K562 (cell line): ENCODE data around the gene LZTR1. TPM values are rescaled to one million over a fixed set of nuclear protein-coding genes. Genes with fewer than 3 reads are reported as not detected.

Experiments used
- CEBPG ChIP-seq, 3 experiments: fragments of 200-800 bp in 1 of 3; sonication (Bioruptor generic) in 1 of 3; sonication (generic) in 1 of 3; formaldehyde crosslinking in 1 of 3; IDR thresholded peaks in 2 of 3; conservative IDR thresholded peaks in 1 of 3; 2 replicates each; pipeline versions ENCODE4 v1.6.1 to v1.8.0; 2016 to 2022; ENCODE audit warnings: missing compliant biosample characterization in 2 of 3, missing genetic modification characterization in 2 of 3, mild to moderate bottlenecking in 1 of 3, missing genetic modification reagents in 1 of 3
- LARP7 ChIP-seq: fragments of 450-650 bp; IDR thresholded peaks from 2 replicates; pipeline ENCODE4 v1.6.1; 2016
- NFIX ChIP-seq: fragments of 250-450 bp; sonication (Bioruptor Pico); IDR thresholded peaks from 2 replicates; pipeline ENCODE4 v1.4.0; 2020; ENCODE audit warnings: low read depth, mild to moderate bottlenecking, moderate library complexity
- NR2F6 ChIP-seq: fragments of 450-650 bp; formaldehyde crosslinking; IDR thresholded peaks from 2 replicates; pipeline ENCODE4 v1.4.0; 2020; ENCODE audit warnings: mild to moderate bottlenecking
- RAD21 ChIP-seq, 2 experiments: fragments of 250-450 bp in 1 of 2; fragments of 450-650 bp in 1 of 2; sonication (Bioruptor Pico) in 1 of 2; formaldehyde crosslinking in 1 of 2; IDR thresholded peaks in 1 of 2; conservative IDR thresholded peaks in 1 of 2; 2 replicates each; pipeline versions ENCODE4 v1.4.0 to v1.8.0; 2020 to 2022; ENCODE audit warnings: mild to moderate bottlenecking in 2 of 2, moderate library complexity in 1 of 2
- SMAD1 ChIP-seq: fragments of 150-350 bp; IDR thresholded peaks from 2 replicates; pipeline ENCODE4 v1.6.1; 2014; ENCODE audit warnings: low read length, low read depth; ENCODE audit not compliant: partially characterized antibody
- TAF7 ChIP-seq: fragments of 450-650 bp; IDR thresholded peaks from 2 replicates; pipeline ENCODE4 v1.6.1; 2016; ENCODE audit warnings: missing genetic modification characterization, missing compliant biosample characterization
- ZNF212 ChIP-seq: fragments of 450-650 bp; formaldehyde crosslinking; IDR thresholded peaks from 2 replicates; pipeline ENCODE4 v1.4.0; 2020; ENCODE audit warnings: mild to moderate bottlenecking
- ZNF449 ChIP-seq: fragments of 250-450 bp; sonication (Bioruptor Pico); IDR thresholded peaks from 2 replicates; pipeline ENCODE4 v1.8.0; 2022; ENCODE audit warnings: moderate library complexity, mild to moderate bottlenecking, inconsistent platforms
- polyA plus RNA-seq, 8 experiments: library from polyadenylated mRNA; depleted of rRNA in 4 of 8; stranded (reverse) in 5 of 8; unstranded in 3 of 8; fragments of >200 nt; fragmentation: Nextera tagmentation in 2 of 8; fragmentation: Illumina TruSeq in 1 of 8; extraction: Ambion mirVana in 2 of 8; extraction: Trizol in 1 of 8; gene quantifications; 2 replicates each; pipeline versions ENCODE4 v1.2.1 to v1.2.3, GENCODE V29; 2011 to 2014; ENCODE audit warnings: inconsistent platforms in 1 of 8, missing spikeins in 1 of 8
- total RNA-seq, 7 experiments: library from RNA; depleted of rRNA in 6 of 7; stranded (reverse); fragments of >200 nt in 6 of 7; fragmentation: Illumina TruSeq in 2 of 7; extraction: Trizol in 2 of 7; gene quantifications; 2 replicates each; pipeline versions ENCODE4 v1.2.1 to v1.2.3, GENCODE V29; 2011 to 2021; ENCODE audit warnings: low replicate concordance in 1 of 7
- TF ChIP-seq, protein P1 (sequence below), 2 experiments: fragments of 450-650 bp; formaldehyde crosslinking in 1 of 2; IDR thresholded peaks; 2 replicates each; pipeline versions ENCODE4 v1.4.0 to v1.6.1; 2014 to 2020; ENCODE audit warnings: mild to moderate bottlenecking in 2 of 2, borderline replicate concordance in 1 of 2, low read depth in 1 of 2
- TF ChIP-seq, protein P2 (sequence below): fragments of 250-450 bp; sonication (Bioruptor Pico); IDR thresholded peaks from 2 replicates; pipeline ENCODE4 v1.9.0; 2021; ENCODE audit warnings: mild to moderate bottlenecking, inconsistent platforms

Gene LZTR1
- total and polyA plus RNA-seq, 9 of the 15 experiments (the other 6 are each of a cell fraction or from before 2014, with no cell fraction given): 2.2 to 135 (median 63.0) TPM

DNA sequence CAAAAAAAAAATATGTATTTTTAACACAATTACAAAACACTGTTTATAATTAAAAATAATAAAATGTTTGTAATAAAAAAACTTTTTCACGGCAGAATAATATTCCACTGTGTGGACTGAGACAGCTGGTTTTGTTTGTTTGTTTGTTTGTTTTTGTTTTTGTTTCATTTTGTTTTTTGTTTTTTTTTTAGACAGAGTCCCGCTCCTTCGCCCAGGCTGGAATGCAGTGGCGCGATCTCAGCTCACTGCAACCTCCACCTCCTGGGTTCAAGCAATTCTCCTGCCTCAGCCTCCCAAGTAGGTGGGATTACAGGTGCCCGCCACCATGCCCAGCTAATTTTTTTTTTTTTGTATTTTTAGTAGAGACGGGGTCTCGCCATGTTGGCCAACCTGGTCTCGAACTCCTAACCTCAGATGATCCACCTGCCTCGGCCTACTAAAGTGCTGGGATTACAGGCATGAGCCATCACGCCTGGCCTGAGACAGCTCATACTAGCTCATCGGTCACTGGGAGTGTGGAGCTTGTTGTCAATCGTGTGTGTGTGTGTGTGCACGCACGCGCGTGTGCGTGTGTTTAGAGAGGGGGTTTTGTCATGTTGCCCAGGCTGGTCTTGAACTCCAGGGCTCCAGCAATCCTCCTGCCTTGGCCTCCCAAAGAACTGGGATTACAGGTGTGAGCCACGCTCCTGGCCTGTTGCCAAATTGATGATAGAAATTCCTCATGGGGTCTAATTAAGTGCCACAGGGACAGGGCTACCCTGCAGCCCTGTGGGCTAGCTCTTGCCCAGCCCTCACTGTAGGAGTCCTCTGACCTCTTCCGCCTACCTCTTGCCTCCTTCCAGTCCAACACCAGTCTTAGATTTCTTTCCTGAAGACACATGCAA is 22.3 kb upstream of the LZTR1 start (continued):
- TF ChIP-seq, protein P1, sequence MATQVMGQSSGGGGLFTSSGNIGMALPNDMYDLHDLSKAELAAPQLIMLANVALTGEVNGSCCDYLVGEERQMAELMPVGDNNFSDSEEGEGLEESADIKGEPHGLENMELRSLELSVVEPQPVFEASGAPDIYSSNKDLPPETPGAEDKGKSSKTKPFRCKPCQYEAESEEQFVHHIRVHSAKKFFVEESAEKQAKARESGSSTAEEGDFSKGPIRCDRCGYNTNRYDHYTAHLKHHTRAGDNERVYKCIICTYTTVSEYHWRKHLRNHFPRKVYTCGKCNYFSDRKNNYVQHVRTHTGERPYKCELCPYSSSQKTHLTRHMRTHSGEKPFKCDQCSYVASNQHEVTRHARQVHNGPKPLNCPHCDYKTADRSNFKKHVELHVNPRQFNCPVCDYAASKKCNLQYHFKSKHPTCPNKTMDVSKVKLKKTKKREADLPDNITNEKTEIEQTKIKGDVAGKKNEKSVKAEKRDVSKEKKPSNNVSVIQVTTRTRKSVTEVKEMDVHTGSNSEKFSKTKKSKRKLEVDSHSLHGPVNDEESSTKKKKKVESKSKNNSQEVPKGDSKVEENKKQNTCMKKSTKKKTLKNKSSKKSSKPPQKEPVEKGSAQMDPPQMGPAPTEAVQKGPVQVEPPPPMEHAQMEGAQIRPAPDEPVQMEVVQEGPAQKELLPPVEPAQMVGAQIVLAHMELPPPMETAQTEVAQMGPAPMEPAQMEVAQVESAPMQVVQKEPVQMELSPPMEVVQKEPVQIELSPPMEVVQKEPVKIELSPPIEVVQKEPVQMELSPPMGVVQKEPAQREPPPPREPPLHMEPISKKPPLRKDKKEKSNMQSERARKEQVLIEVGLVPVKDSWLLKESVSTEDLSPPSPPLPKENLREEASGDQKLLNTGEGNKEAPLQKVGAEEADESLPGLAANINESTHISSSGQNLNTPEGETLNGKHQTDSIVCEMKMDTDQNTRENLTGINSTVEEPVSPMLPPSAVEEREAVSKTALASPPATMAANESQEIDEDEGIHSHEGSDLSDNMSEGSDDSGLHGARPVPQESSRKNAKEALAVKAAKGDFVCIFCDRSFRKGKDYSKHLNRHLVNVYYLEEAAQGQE (IDR thresholded peaks at IDR 0.05; ENCODE audit: borderline replicate concordance): no peak
- TF ChIP-seq, protein P1 (CRISPR knock-in tag; IDR thresholded peaks at IDR 0.05; ENCODE audit: low read depth): no peak
- TF ChIP-seq, protein P2, sequence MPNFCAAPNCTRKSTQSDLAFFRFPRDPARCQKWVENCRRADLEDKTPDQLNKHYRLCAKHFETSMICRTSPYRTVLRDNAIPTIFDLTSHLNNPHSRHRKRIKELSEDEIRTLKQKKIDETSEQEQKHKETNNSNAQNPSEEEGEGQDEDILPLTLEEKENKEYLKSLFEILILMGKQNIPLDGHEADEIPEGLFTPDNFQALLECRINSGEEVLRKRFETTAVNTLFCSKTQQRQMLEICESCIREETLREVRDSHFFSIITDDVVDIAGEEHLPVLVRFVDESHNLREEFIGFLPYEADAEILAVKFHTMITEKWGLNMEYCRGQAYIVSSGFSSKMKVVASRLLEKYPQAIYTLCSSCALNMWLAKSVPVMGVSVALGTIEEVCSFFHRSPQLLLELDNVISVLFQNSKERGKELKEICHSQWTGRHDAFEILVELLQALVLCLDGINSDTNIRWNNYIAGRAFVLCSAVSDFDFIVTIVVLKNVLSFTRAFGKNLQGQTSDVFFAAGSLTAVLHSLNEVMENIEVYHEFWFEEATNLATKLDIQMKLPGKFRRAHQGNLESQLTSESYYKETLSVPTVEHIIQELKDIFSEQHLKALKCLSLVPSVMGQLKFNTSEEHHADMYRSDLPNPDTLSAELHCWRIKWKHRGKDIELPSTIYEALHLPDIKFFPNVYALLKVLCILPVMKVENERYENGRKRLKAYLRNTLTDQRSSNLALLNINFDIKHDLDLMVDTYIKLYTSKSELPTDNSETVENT: no peak; the same call in 1 of the 2 replicates
- TF ChIP-seq RAD21 (CRISPR knock-in tag; conservative IDR thresholded peaks at IDR 0.05 in 1 of 2, IDR thresholded peaks at IDR 0.05 in 1 of 2) (peak in 1 of 2 experiments; percentile 16; a peak in 2 of 4 replicates), SMAD1 (peak; percentile 20), TAF7 (tag) (no peak), CEBPG (CRISPR knock-in tag; IDR thresholded peaks at IDR 0.05) (no peak), CEBPG (tag; conservative IDR thresholded peaks at IDR 0.05 in 1 of 2, IDR thresholded peaks at IDR 0.05 in 1 of 2) (no peak), NFIX (peak; percentile 88), NR2F6 (CRISPR knock-in tag) (no peak), LARP7 (peak; percentile 55; the same call in 1 of the 2 replicates), ZNF449 (CRISPR knock-in tag) (no peak), ZNF212 (CRISPR knock-in tag) (no peak)
